PC-3 (cell line): ENCODE results near the gene IRX4. TPM values are rescaled to one million over a fixed set of nuclear protein-coding genes. Genes with fewer than 3 reads are reported as not detected.

Experiments
- ATAC-seq: fragments of 200-7000 bp; cut with Tn5 transposase; 2 replicates; pipeline ENCODE4 v1.9.1; 2020; ENCODE audit warnings: mild to moderate bottlenecking, moderate library complexity
- BruUV-seq: library from RNA; stranded (reverse); fragments of 400-500 nt; replicated peaks from 2 replicates; lab custom pipeline; 2021; lab: Mats Ljungman, UMichigan
- CTCF ChIA-PET: fragments of 300-600 bp; sonication (Branson Sonifier 250); formaldehyde crosslinking; loops from one replicate; lab custom pipeline; 2022; ENCODE audit warnings: antibody characterized with exemption; lab: Charles Lee
- POLR2A ChIA-PET: fragments of 300-600 bp; sonication (Branson Sonifier 250); formaldehyde crosslinking; loops from one replicate; lab custom pipeline; 2022; ENCODE audit warnings: antibody characterized with exemption; ENCODE audit not compliant: unreplicated experiment; lab: Charles Lee
- DNase-seq: peaks from one replicate; pipeline ENCODE4 v3.0.0-alpha.2; 2015
- H2AFZ ChIP-seq: fragments of 300-600 bp; sonication (generic); 2 replicates; pipeline ENCODE4 v1.6.0; 2016; ENCODE audit warnings: antibody characterized with exemption, low read length
- H3F3A ChIP-seq: fragments of 300-600 bp; sonication (generic); one replicate; pipeline ENCODE4 v1.6.0; 2017; ENCODE audit warnings: antibody characterized with exemption, low read length, control low read depth, mild to moderate bottlenecking; ENCODE audit not compliant: unreplicated experiment
- H3K27ac ChIP-seq: fragments of 300-600 bp; sonication (generic); 2 replicates; pipeline ENCODE4 v1.5.1; 2016; ENCODE audit warnings: mild to moderate bottlenecking, low read length
- H3K27me3 ChIP-seq: fragments of 300-600 bp; sonication (generic); 2 replicates; pipeline ENCODE4 v1.6.1; 2016; ENCODE audit warnings: low read length, mixed read lengths
- H3K36me3 ChIP-seq: fragments of 300-600 bp; sonication (generic); 2 replicates; pipeline ENCODE4 v1.6.1; 2016; ENCODE audit warnings: low read depth, mixed run types, low read length, mixed read lengths
- H3K4me1 ChIP-seq: fragments of 300-600 bp; sonication (generic); 2 replicates; pipeline ENCODE4 v1.5.1; 2016; ENCODE audit warnings: low read length; ENCODE audit not compliant: insufficient read depth
- H3K4me2 ChIP-seq: fragments of 300-600 bp; sonication (generic); 2 replicates; pipeline ENCODE4 v1.6.0; 2016; ENCODE audit warnings: low read length
- H3K4me3 ChIP-seq: fragments of 300-600 bp; sonication (generic); 2 replicates; pipeline ENCODE4 v1.5.1; 2016; ENCODE audit warnings: mild to moderate bottlenecking, low read length, mixed read lengths
- H3K79me2 ChIP-seq: fragments of 300-600 bp; sonication (generic); 2 replicates; pipeline ENCODE4 v1.6.1; 2017; ENCODE audit warnings: low read length, mixed read lengths
- H3K9ac ChIP-seq: fragments of 300-600 bp; sonication (generic); 2 replicates; pipeline ENCODE4 v1.6.0; 2016; ENCODE audit warnings: mild to moderate bottlenecking, low read length
- H3K9me2 ChIP-seq: fragments of 300-600 bp; sonication (generic); replicated peaks from 2 replicates; pipeline ENCODE4 v1.6.1; 2016; ENCODE audit warnings: mixed run types, low read length, mixed read lengths
- H3K9me3 ChIP-seq: fragments of 300-600 bp; sonication (generic); 2 replicates; pipeline ENCODE4 v1.6.1; 2016; ENCODE audit warnings: low read length, mixed read lengths
- H4K20me1 ChIP-seq: fragments of 300-600 bp; sonication (generic); 2 replicates; pipeline ENCODE4 v1.6.1; 2016; ENCODE audit warnings: low read length, mixed read lengths
- EZH2 ChIP-seq: fragments of 300-600 bp; sonication (generic); IDR thresholded peaks from one replicate; pipeline ENCODE4 v1.6.1; 2017; ENCODE audit warnings: antibody characterized with exemption, mild to moderate bottlenecking, low read length; ENCODE audit not compliant: unreplicated experiment
- EZH2phosphoT487 ChIP-seq: fragments of 300-600 bp; sonication (generic); IDR thresholded peaks from 2 replicates; pipeline ENCODE4 v1.6.1; 2018; ENCODE audit warnings: mild to moderate bottlenecking, antibody characterized with exemption, low read length, borderline replicate concordance
- intact Hi-C: fragments of 100-400 bp; cut with micrococcal nuclease; formaldehyde crosslinking; loops from 2 replicates; pipeline ENCODE4 v1.9.0; 2023
- total RNA-seq: library from RNA; depleted of rRNA; stranded (reverse); fragments of >200 nt; gene quantifications from 2 replicates; pipeline ENCODE4 v1.2.3, GENCODE V29; 2014
- TF ChIP-seq, protein P1 (sequence below): fragments of 300-600 bp; sonication (generic); conservative IDR thresholded peaks from 2 replicates; pipeline ENCODE4 v1.5.1; 2017; ENCODE audit warnings: antibody characterized with exemption, low read depth, mild to moderate bottlenecking, low read length

Gene IRX4
- total RNA-seq, 1 experiment from 2014 or later: not detected

DNA sequence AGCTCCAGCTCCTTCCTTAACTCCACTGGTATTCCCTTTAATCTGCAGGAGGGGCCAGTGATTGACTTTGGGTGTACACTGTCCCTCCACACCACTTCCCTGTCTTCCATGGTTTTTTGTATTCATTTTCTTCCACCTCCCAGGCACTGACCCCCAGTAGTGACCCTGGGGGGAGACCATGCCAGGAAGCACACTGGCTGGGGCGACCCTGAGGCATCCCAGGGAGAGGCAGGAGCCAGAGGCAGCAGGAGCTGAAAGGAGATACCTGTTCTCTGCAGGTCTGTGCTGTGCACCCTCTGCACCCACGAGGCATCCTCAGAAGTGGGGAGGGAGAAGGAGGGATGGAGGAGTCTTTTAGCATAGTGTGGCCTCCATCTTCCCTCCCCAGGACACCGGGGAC lies 27.6 kb downstream of the IRX4 start:
- CTCF ChIA-PET: no interaction called here
- Histone ChIP-seq H3K9me2 (no peaks in the 10 kb centered on the region), H3F3A (no peaks in the 10 kb centered on the region), H3K9ac (no peak overlapping the region), H3K4me3 (no peak overlapping the region), H3K9me3 (no peaks in the 10 kb centered on the region), H3K79me2 (no peaks in the 10 kb centered on the region), H3K4me2 (no peak overlapping the region), H2AFZ (no peak overlapping the region), H3K36me3 (no peaks in the 10 kb centered on the region), H3K27me3 (peaks cover 31% of the 10 kb centered on the region; the same call in 1 of the 2 replicates), H3K27ac (no peak overlapping the region), H4K20me1 (no peaks in the 10 kb centered on the region), H3K4me1 (no peaks in the 10 kb centered on the region)
- no TSS peak for BruUV-seq
- intact Hi-C loops: no loop called here
- DNase-seq (no peak), ATAC-seq (no peak)
- POLR2A ChIA-PET: no interaction called here
- no peak for TF ChIP-seq EZH2
- no peak for TF ChIP-seq EZH2phosphoT487
- TF ChIP-seq, protein P1, sequence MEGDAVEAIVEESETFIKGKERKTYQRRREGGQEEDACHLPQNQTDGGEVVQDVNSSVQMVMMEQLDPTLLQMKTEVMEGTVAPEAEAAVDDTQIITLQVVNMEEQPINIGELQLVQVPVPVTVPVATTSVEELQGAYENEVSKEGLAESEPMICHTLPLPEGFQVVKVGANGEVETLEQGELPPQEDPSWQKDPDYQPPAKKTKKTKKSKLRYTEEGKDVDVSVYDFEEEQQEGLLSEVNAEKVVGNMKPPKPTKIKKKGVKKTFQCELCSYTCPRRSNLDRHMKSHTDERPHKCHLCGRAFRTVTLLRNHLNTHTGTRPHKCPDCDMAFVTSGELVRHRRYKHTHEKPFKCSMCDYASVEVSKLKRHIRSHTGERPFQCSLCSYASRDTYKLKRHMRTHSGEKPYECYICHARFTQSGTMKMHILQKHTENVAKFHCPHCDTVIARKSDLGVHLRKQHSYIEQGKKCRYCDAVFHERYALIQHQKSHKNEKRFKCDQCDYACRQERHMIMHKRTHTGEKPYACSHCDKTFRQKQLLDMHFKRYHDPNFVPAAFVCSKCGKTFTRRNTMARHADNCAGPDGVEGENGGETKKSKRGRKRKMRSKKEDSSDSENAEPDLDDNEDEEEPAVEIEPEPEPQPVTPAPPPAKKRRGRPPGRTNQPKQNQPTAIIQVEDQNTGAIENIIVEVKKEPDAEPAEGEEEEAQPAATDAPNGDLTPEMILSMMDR: no peak

DNA sequence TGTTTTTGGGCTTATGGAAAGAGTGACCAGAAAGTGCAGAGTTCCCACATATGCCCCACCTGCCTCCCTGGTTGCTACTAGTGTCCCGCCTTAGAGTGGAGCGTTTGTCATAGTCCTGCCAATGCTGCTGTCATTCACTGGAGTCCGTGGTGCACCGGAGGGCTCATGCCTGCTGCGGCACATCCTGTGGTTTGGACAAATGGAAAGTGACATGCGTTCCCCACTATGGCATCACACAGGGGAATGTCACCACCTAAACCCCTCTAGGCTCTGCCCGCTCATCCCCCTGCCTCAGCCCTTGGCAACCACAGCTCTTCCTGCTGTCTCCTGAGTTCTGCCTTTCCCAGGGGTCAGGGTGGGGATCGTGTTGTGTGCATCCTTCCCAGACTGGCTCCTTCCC lies 29.2 kb downstream of the IRX4 start:
- no peaks in the 10 kb centered on the region for H3K9me2 ChIP-seq
- ATAC-seq (no peak), DNase-seq (no peak)
- H3K4me1 ChIP-seq: no peaks in the 10 kb centered on the region
- POLR2A ChIA-PET: no interaction called here
- intact Hi-C loops: no loop called here
- no peaks in the 10 kb centered on the region for H3F3A ChIP-seq
- H3K27me3 ChIP-seq: peaks cover 32% of the 10 kb centered on the region; the same call in 1 of the 2 replicates
- no peaks in the 10 kb centered on the region for H3K79me2 ChIP-seq
- no peak overlapping the region for H2AFZ ChIP-seq
- H3K4me2 ChIP-seq: no peak overlapping the region
- TF ChIP-seq, protein P1: no peak
- TF ChIP-seq EZH2 (no peak), EZH2phosphoT487 (no peak)
- H3K9me3 ChIP-seq: no peaks in the 10 kb centered on the region
- H4K20me1 ChIP-seq: no peaks in the 10 kb centered on the region
- H3K9ac ChIP-seq: no peak overlapping the region
- no peak overlapping the region for H3K4me3 ChIP-seq
- H3K36me3 ChIP-seq: no peaks in the 10 kb centered on the region
- CTCF ChIA-PET: no interaction called here
- BruUV-seq: no TSS peak
- H3K27ac ChIP-seq: no peak overlapping the region

DNA sequence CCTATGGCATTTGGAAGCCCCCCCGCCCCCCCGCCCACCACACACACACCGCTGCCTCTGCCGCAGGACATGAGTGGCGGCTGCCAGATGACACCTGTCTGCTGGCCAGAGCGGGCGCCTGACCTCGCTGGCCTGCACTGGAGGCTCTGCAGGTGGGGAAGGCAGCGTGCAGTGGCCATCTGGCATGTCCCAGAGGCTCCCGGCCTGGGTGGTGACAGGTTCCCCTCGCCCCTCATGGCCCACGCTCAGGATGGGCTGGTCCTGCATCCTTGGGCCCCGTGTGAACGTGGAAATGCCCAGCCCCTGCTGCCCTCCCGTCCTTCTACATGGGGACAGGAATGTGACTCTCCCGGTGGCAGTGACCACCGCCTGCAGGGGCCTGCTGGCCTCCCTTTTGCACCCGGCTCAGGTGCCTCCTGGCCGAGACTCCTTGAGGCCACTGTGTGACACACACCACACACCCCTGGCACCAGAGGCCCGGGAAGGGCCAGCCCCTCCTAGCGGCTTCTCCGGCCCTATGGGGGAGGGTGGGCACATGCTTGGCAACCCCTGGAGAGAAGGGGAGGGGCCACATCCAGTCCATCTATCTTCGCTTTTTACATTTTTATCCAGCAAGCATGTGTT lies 30.3 kb downstream of the IRX4 start:
- Histone ChIP-seq H3K27ac (no peak overlapping the region), H3K4me1 (no peaks in the 10 kb centered on the region), H3K4me2 (no peak overlapping the region), H3K27me3 (peaks cover 32% of the 10 kb centered on the region; the same call in 1 of the 2 replicates), H3K36me3 (no peaks in the 10 kb centered on the region), H3K9ac (no peak overlapping the region), H3K79me2 (no peaks in the 10 kb centered on the region), H3K9me2 (no peaks in the 10 kb centered on the region), H3F3A (no peaks in the 10 kb centered on the region), H4K20me1 (no peaks in the 10 kb centered on the region), H2AFZ (no peak overlapping the region), H3K9me3 (no peaks in the 10 kb centered on the region), H3K4me3 (no peak overlapping the region)
- intact Hi-C loops: no loop called here
- ChIA-PET CTCF (no interaction called here), POLR2A (no interaction called here)
- TF ChIP-seq EZH2 (no peak), EZH2phosphoT487 (no peak)
- TF ChIP-seq, protein P1: no peak
- DNase-seq (no peak), ATAC-seq (no peak)
- BruUV-seq: no TSS peak
